COLO829 (cell line): ENCODE data around the gene CNTNAP4.

Source experiments
- DNase-seq: peaks from one replicate; pipeline ENCODE4 v3.0.0; 2012; ENCODE audit warnings: low spot score

The CNTNAP4 gene

GRCh38 chr16:76490036-76490639 is 212.9 kb downstream of the CNTNAP4 start:
- DNase-seq = peak; percentile 0

GRCh38 chr16:76500006-76500405 is 222.8 kb downstream of the CNTNAP4 start:
- no peak for DNase-seq

GRCh38 chr16:76502063-76502462 is 224.9 kb downstream of the CNTNAP4 start:
- DNase-seq = no peak

GRCh38 chr16:76502555-76502954 is 225.4 kb downstream of the CNTNAP4 start:
- DNase-seq = no peak

- DNase-seq = no peak
These were observed 225.9 kb downstream of the CNTNAP4 start for GRCh38 chr16:76503091-76503490.

- no peak for DNase-seq
These were observed 234.0 kb downstream of the CNTNAP4 start for GRCh38 chr16:76511203-76511602.

GRCh38 chr16:76518781-76519180 is 241.6 kb downstream of the CNTNAP4 start:
- no peak for DNase-seq

- DNase-seq = no peak
These were observed 247.2 kb downstream of the CNTNAP4 start for GRCh38 chr16:76524356-76524755.

- no peak for DNase-seq
These were observed 247.6 kb downstream of the CNTNAP4 start for GRCh38 chr16:76524769-76525168.

GRCh38 chr16:76527244-76527643 is 250.0 kb downstream of the CNTNAP4 start:
- no peak for DNase-seq

GRCh38 chr16:76529120-76529519 is 251.9 kb downstream of the CNTNAP4 start:
- DNase-seq = no peak

GRCh38 chr16:76531236-76531635 is 254.0 kb downstream of the CNTNAP4 start:
- no peak for DNase-seq

- no peak for DNase-seq
These were observed 255.2 kb downstream of the CNTNAP4 start for GRCh38 chr16:76532188-76532973.

GRCh38 chr16:76539609-76540008 is 262.4 kb downstream of the CNTNAP4 start:
- DNase-seq = no peak

- no peak for DNase-seq
These were observed 263.9 kb downstream of the CNTNAP4 start for GRCh38 chr16:76541070-76541469.

GRCh38 chr16:76565542-76565941 is 288.3 kb downstream of the CNTNAP4 start:
- DNase-seq = no peak

GRCh38 chr16:76571755-76572154 is 294.6 kb downstream of the CNTNAP4 start:
- DNase-seq = no peak

- DNase-seq = no peak
These were observed 296.1 kb downstream of the CNTNAP4 start for GRCh38 chr16:76573281-76573680.

GRCh38 chr16:76574651-76575050 is 297.4 kb downstream of the CNTNAP4 start:
- DNase-seq = no peak

GRCh38 chr16:76576526-76576925 is 299.3 kb downstream of the CNTNAP4 start:
- DNase-seq = no peak

GRCh38 chr16:76577003-76577402 is 299.8 kb downstream of the CNTNAP4 start:
- DNase-seq = no peak

GRCh38 chr16:76579277-76579922 is 302.2 kb downstream of the CNTNAP4 start:
- no peak for DNase-seq

- DNase-seq = no peak
These were observed 306.3 kb downstream of the CNTNAP4 start for GRCh38 chr16:76583466-76583865.
